Hepatocyte (in vitro differentiated cells): ENCODE data around the gene KLHL8.

Source experiments
- EZH2 ChIP-seq: fragments of 200-600 bp; sonication (generic); IDR thresholded peaks from 2 replicates; pipeline ENCODE4 v1.6.1; 2016; ENCODE audit warnings: antibody characterized with exemption, mild to moderate bottlenecking, borderline replicate concordance
- TF ChIP-seq, protein P1 (sequence below): fragments of 200-600 bp; sonication (generic); IDR thresholded peaks from 2 replicates; pipeline ENCODE4 v1.5.1; 2016; ENCODE audit warnings: antibody characterized with exemption, mild to moderate bottlenecking; ENCODE audit not compliant: poor library complexity

DNA sequence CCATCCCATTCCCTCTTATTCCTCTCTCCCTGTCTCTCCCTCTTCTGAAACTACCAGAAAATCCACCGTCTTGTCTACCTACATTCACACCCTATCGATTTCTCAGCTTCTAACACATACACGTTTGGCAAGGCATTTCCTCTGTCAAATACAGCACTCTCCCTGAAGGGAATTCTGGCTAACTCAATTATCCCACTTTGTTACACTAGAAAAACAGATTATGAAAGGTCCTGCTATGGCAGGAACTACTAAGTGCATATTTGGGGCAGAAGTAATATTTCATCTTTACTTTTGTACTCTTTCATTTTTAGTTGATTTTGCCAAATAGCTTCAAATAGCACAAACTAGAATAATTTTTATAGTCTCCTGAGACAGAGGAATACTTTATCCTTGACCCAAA lies 46.6 kb upstream of the KLHL8 start:
- no peak for TF ChIP-seq EZH2
- TF ChIP-seq, protein P1, sequence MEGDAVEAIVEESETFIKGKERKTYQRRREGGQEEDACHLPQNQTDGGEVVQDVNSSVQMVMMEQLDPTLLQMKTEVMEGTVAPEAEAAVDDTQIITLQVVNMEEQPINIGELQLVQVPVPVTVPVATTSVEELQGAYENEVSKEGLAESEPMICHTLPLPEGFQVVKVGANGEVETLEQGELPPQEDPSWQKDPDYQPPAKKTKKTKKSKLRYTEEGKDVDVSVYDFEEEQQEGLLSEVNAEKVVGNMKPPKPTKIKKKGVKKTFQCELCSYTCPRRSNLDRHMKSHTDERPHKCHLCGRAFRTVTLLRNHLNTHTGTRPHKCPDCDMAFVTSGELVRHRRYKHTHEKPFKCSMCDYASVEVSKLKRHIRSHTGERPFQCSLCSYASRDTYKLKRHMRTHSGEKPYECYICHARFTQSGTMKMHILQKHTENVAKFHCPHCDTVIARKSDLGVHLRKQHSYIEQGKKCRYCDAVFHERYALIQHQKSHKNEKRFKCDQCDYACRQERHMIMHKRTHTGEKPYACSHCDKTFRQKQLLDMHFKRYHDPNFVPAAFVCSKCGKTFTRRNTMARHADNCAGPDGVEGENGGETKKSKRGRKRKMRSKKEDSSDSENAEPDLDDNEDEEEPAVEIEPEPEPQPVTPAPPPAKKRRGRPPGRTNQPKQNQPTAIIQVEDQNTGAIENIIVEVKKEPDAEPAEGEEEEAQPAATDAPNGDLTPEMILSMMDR, result no peak
